ENCODE results near the gene NRL.

Gene NRL

GRCh38 chr14:24114532-24115421 is at the start of gene NRL, which contains the start of gene DCAF11:
Gene NRL, minus strand, starts transcription at chr14:24114949. Its CDS starts 32,101 bp downstream, at chr14:24082848.
Gene DCAF11, plus strand, starts transcription at chr14:24114777. Its CDS starts 818 bp downstream, at chr14:24115595.
- DNase-seq: peak; percentile 100

- no peak for DNase-seq
Observed at GRCh38 chr14:24162093-24162492, 47.3 kb upstream of the NRL start.

- DNase-seq: peak; percentile 79
Observed at GRCh38 chr14:24160850-24161804, 46.4 kb upstream of the NRL start, which contains the start of gene IRF9. Gene IRF9, plus strand, starts transcription at chr14:24161265. Its CDS starts 880 bp downstream, at chr14:24162145.

GRCh38 chr14:24160499-24160849 is 45.7 kb upstream of the NRL start:
- DNase-seq: no peak

GRCh38 chr14:24159777-24160498 is 45.2 kb upstream of the NRL start:
- no peak for DNase-seq

- DNase-seq: no peak
Observed at GRCh38 chr14:24157331-24157730, 42.6 kb upstream of the NRL start.

GRCh38 chr14:24156840-24157239 is 42.1 kb upstream of the NRL start:
- no peak for DNase-seq

- DNase-seq: no peak
Observed at GRCh38 chr14:24155100-24155499, 40.4 kb upstream of the NRL start.

- no peak for DNase-seq
Observed at GRCh38 chr14:24151404-24152080, 36.8 kb upstream of the NRL start.

GRCh38 chr14:24150993-24151392 is 36.2 kb upstream of the NRL start:
- DNase-seq: no peak

GRCh38 chr14:24150567-24150966 is 35.8 kb upstream of the NRL start:
- DNase-seq: no peak

GRCh38 chr14:24150061-24150460 is 35.3 kb upstream of the NRL start:
- DNase-seq: no peak

- no peak for DNase-seq
Observed at GRCh38 chr14:24149302-24149969, 34.7 kb upstream of the NRL start.

GRCh38 chr14:24147761-24148428 is 33.1 kb upstream of the NRL start:
- DNase-seq: no peak

GRCh38 chr14:24146978-24147760 is 32.4 kb upstream of the NRL start, which contains the start of gene RNF31:
Gene RNF31, plus strand, starts transcription at chr14:24147498. Its CDS starts 201 bp downstream, at chr14:24147699.
- DNase-seq: peak; percentile 97

GRCh38 chr14:24146453-24146977 is 31.8 kb upstream of the NRL start, which contains the start of gene PSME2:
Gene PSME2, minus strand, starts transcription at chr14:24146610. Its CDS starts 29 bp downstream, at chr14:24146581.
- peak; percentile 98 for DNase-seq

- DNase-seq: no peak
Observed at GRCh38 chr14:24145690-24146452, 31.1 kb upstream of the NRL start.

GRCh38 chr14:24145219-24145618 is 30.5 kb upstream of the NRL start:
- no peak for DNase-seq

GRCh38 chr14:24144451-24144850 is 29.7 kb upstream of the NRL start:
- DNase-seq: no peak

All from NCI-H446 treated with DMSO at 0.1 percent for 48 hours (cell line).